ENCODE data around the gene UGP2. TPM values are rescaled to one million over a fixed set of nuclear protein-coding genes. Genes with fewer than 3 reads are reported as not detected.
A peak's percentile ranks its signal among the peaks of the same experiment; 100 is the strongest.
"Not testable (repeated sequence)": the region's sequence is repeated elsewhere in the genome, so short reads cannot be mapped to it uniquely, and the experiment has no call there.

Gene UGP2
- total RNA-seq, 1 donor from 2014 or later, result 129 TPM

- no peak for DNase-seq (ENCODE audit: low spot score)
Observed at GRCh38 chr2:63840081-63840784, 1.5 kb upstream of the UGP2 start.

- peak; percentile 99 for DNase-seq (ENCODE audit: low spot score)
Observed at GRCh38 chr2:63840785-63841253, 877 bp upstream of the UGP2 start.

- DNase-seq (ENCODE audit: low spot score), result peak; percentile 40
Observed at GRCh38 chr2:63842149-63843061, 709 bp downstream of the UGP2 start.

GRCh38 chr2:63843093-63843492 is 1.4 kb downstream of the UGP2 start:
- no peak for DNase-seq (ENCODE audit: low spot score)

GRCh38 chr2:63843791-63844190 is 2.1 kb downstream of the UGP2 start:
- no peak for DNase-seq (ENCODE audit: low spot score)

- no peak for DNase-seq (ENCODE audit: low spot score)
Observed at GRCh38 chr2:63844616-63845015, 2.9 kb downstream of the UGP2 start.

- no peak for DNase-seq (ENCODE audit: low spot score)
Observed at GRCh38 chr2:63845866-63846265, 4.2 kb downstream of the UGP2 start.

GRCh38 chr2:63846487-63846886 is 4.8 kb downstream of the UGP2 start:
- DNase-seq (ENCODE audit: low spot score), result no peak

- DNase-seq (ENCODE audit: low spot score), result not testable (repeated sequence)
Observed at GRCh38 chr2:63847571-63847970, 5.9 kb downstream of the UGP2 start.

GRCh38 chr2:63849381-63850203 is 7.9 kb downstream of the UGP2 start:
- no peak for DNase-seq (ENCODE audit: low spot score)

- DNase-seq (ENCODE audit: low spot score), result no peak
Observed at GRCh38 chr2:63850204-63850571, 8.5 kb downstream of the UGP2 start.

GRCh38 chr2:63850649-63851048 is 9.0 kb downstream of the UGP2 start:
- no peak for DNase-seq (ENCODE audit: low spot score)

- DNase-seq (ENCODE audit: low spot score), result no peak
Observed at GRCh38 chr2:63851691-63852311, 10.1 kb downstream of the UGP2 start.

- no peak for DNase-seq (ENCODE audit: low spot score)
Observed at GRCh38 chr2:63853527-63854310, 12.0 kb downstream of the UGP2 start.

GRCh38 chr2:63855418-63856302 is 14.0 kb downstream of the UGP2 start:
- DNase-seq (ENCODE audit: low spot score), result no peak

GRCh38 chr2:63856303-63856603 is 14.6 kb downstream of the UGP2 start:
- DNase-seq (ENCODE audit: low spot score), result no peak

GRCh38 chr2:63858291-63858690 is 16.6 kb downstream of the UGP2 start:
- DNase-seq (ENCODE audit: low spot score), result no peak

GRCh38 chr2:63861220-63861822 is 19.6 kb downstream of the UGP2 start:
- peak; percentile 62 for DNase-seq (ENCODE audit: low spot score)

- DNase-seq (ENCODE audit: low spot score), result no peak
Observed at GRCh38 chr2:63862806-63863205, 21.1 kb downstream of the UGP2 start.

GRCh38 chr2:63863707-63864106 is 22.0 kb downstream of the UGP2 start:
- no peak for DNase-seq (ENCODE audit: low spot score)

Measured in mucosa of gallbladder (tissue), 1 donor.